Stimulated activated CD8-positive, alpha-beta memory T cell treated with anti-CD3 and anti-CD28 coated beads, Interleukin-4, amount 100 ng/mL, for 4 hours (primary cell): Measurements from ENCODE around the gene GP1BB.
"Not testable (repeated sequence)": the region's sequence is repeated elsewhere in the genome, so short reads cannot be mapped to it uniquely, and the experiment has no call there.

Experiments used
- DNase-seq, 2 donors: peaks; one replicate each; pipeline ENCODE4 v3.0.0-alpha.2; 2020; ENCODE audit warnings: low read depth in 2 of 2, low spot score in 1 of 2

The GP1BB gene

GRCh38 chr22:19693981-19694670 is 29.2 kb upstream of the GP1BB start:
- no peak for DNase-seq

- no peak for DNase-seq
These were observed 28.6 kb upstream of the GP1BB start for GRCh38 chr22:19694696-19695095.

- DNase-seq: no peak
These were observed 26.6 kb upstream of the GP1BB start for GRCh38 chr22:19696504-19697276.

GRCh38 chr22:19697871-19698270 is 25.5 kb upstream of the GP1BB start:
- DNase-seq: not testable (repeated sequence)

- no peak for DNase-seq
These were observed 22.4 kb upstream of the GP1BB start for GRCh38 chr22:19700790-19701419.

GRCh38 chr22:19701420-19702145 is 21.8 kb upstream of the GP1BB start:
- no peak for DNase-seq

- DNase-seq: no peak
These were observed 19.5 kb upstream of the GP1BB start for GRCh38 chr22:19703869-19704268.

- DNase-seq: no peak
These were observed 18.9 kb upstream of the GP1BB start for GRCh38 chr22:19704355-19705015.

GRCh38 chr22:19705181-19705934 is 18.0 kb upstream of the GP1BB start:
- DNase-seq: no peak

- DNase-seq: no peak
These were observed 16.6 kb upstream of the GP1BB start for GRCh38 chr22:19706661-19707151.

- no peak for DNase-seq
These were observed 15.7 kb upstream of the GP1BB start for GRCh38 chr22:19707347-19708290.

- DNase-seq: no peak
These were observed 14.9 kb upstream of the GP1BB start for GRCh38 chr22:19708321-19709011.

- DNase-seq: no peak
These were observed 14.1 kb upstream of the GP1BB start for GRCh38 chr22:19709063-19709769.

GRCh38 chr22:19710020-19710768 is 13.1 kb upstream of the GP1BB start:
- no peak for DNase-seq

- no peak for DNase-seq
These were observed 12.6 kb upstream of the GP1BB start for GRCh38 chr22:19710769-19711106.

- DNase-seq: no peak
These were observed 10.1 kb upstream of the GP1BB start for GRCh38 chr22:19713245-19713644.

- DNase-seq: no peak
These were observed 9.6 kb upstream of the GP1BB start for GRCh38 chr22:19713650-19714311.
